Neural progenitor cell (in vitro differentiated cells): ENCODE measurements around the gene NOS1AP. TPM values are rescaled to one million over a fixed set of nuclear protein-coding genes. Genes with fewer than 3 reads are reported as not detected.
A peak's percentile ranks its signal among the peaks of the same experiment; 100 is the strongest.
"Not testable (repeated sequence)": the region's sequence is repeated elsewhere in the genome, so short reads cannot be mapped to it uniquely, and the experiment has no call there.

Experiments used
- DNase-seq: peaks from one replicate; pipeline ENCODE4 v3.0.0-alpha.2; 2016; ENCODE audit warnings: low spot score
- H2AFZ ChIP-seq: fragments of 200-600 bp; sonication (generic); replicated peaks from 2 replicates; pipeline ENCODE4 v1.6.1; 2016; ENCODE audit warnings: antibody characterized with exemption
- H3F3A ChIP-seq: fragments of 200-600 bp; sonication (generic); 2 replicates; pipeline ENCODE4 v1.6.1; 2016; ENCODE audit warnings: antibody characterized with exemption, low read depth
- H3K27ac ChIP-seq: fragments of 200-600 bp; sonication (generic); 2 replicates; pipeline ENCODE4 v1.5.1; 2016; ENCODE audit warnings: mild to moderate bottlenecking
- H3K27me3 ChIP-seq: fragments of 200-600 bp; sonication (generic); 2 replicates; pipeline ENCODE4 v1.6.1; 2016; ENCODE audit warnings: mild to moderate bottlenecking, moderate library complexity
- H3K36me3 ChIP-seq: fragments of 200-600 bp; sonication (generic); 2 replicates; pipeline ENCODE4 v1.5.1; 2016
- H3K4me1 ChIP-seq: fragments of 200-600 bp; sonication (generic); 2 replicates; pipeline ENCODE4 v1.6.1; 2016; ENCODE audit warnings: mixed run types
- H3K4me2 ChIP-seq: fragments of 200-600 bp; sonication (generic); 2 replicates; pipeline ENCODE4 v1.6.1; 2016
- H3K4me3 ChIP-seq: fragments of 200-600 bp; sonication (generic); 2 replicates; pipeline ENCODE4 v1.5.1; 2016
- H3K79me2 ChIP-seq: fragments of 200-600 bp; sonication (generic); 2 replicates; pipeline ENCODE4 v1.6.1; 2016; ENCODE audit warnings: low read depth
- H3K9ac ChIP-seq: fragments of 200-600 bp; sonication (generic); 2 replicates; pipeline ENCODE4 v1.6.1; 2016
- H3K9me3 ChIP-seq: fragments of 200-600 bp; sonication (generic); 2 replicates; pipeline ENCODE4 v1.5.1; 2016; ENCODE audit warnings: low read depth
- H4K20me1 ChIP-seq: fragments of 200-600 bp; sonication (generic); 2 replicates; pipeline ENCODE4 v1.6.1; 2016; ENCODE audit warnings: low read depth
- H3K27ac Mint-ChIP-seq: 3 replicates; pipeline ENCODE4 v1.8.0; 2021; ENCODE audit warnings: mixed read lengths
- H3K27me3 Mint-ChIP-seq: 2 replicates; pipeline ENCODE4 v1.8.0; 2022; ENCODE audit warnings: low read depth, mild to moderate bottlenecking, inconsistent platforms, moderate library complexity, mixed read lengths; ENCODE audit not compliant: insufficient read depth
- H3K36me3 Mint-ChIP-seq: 3 replicates; pipeline ENCODE4 v1.8.0; 2021; ENCODE audit warnings: mixed read lengths
- H3K4me1 Mint-ChIP-seq: 3 replicates; pipeline ENCODE4 v1.8.0; 2021; ENCODE audit warnings: mixed read lengths
- H3K4me3 Mint-ChIP-seq: 3 replicates; pipeline ENCODE4 v1.8.0; 2021; ENCODE audit warnings: mild to moderate bottlenecking, moderate library complexity, mixed read lengths
- H3K9me3 Mint-ChIP-seq: 3 replicates; pipeline ENCODE4 v1.8.0; 2020; ENCODE audit warnings: mixed read lengths
- CTCF ChIP-seq: fragments of 200-600 bp; sonication (generic); IDR thresholded peaks from 2 replicates; pipeline ENCODE4 v1.5.1; 2017; ENCODE audit warnings: antibody characterized with exemption, mild to moderate bottlenecking
- EZH2 ChIP-seq: fragments of 200-600 bp; sonication (generic); IDR thresholded peaks from 2 replicates; pipeline ENCODE4 v1.6.1; 2017; ENCODE audit warnings: antibody characterized with exemption, mild to moderate bottlenecking, moderate library complexity
- EZH2phosphoT487 ChIP-seq: fragments of 200-600 bp; sonication (generic); IDR thresholded peaks from 2 replicates; pipeline ENCODE4 v1.6.1; 2017; ENCODE audit warnings: antibody characterized with exemption
- microRNA counts: library from miRNA; unstranded; fragments of <30 nt; microRNA quantifications from one replicate; lab custom pipeline; 2016
- microRNA-seq: library from miRNA; unstranded; fragments of <30 nt; microRNA quantifications from one replicate; pipeline ENCODE4, GENCODE V29; 2016
- small RNA-seq: library from RNA; depleted of rRNA; stranded (forward); fragments of <200 nt; gene quantifications from one replicate; pipeline ENCODE3, GENCODE V24; 2015
- total RNA-seq: library from RNA; depleted of rRNA; stranded (reverse); fragments of >200 nt; gene quantifications from 2 replicates; pipeline ENCODE4 v1.2.3, GENCODE V29; 2015; ENCODE audit warnings: low replicate concordance

Gene NOS1AP
- total RNA-seq, 1 donor from 2014 or later: 2.4 TPM

DNA sequence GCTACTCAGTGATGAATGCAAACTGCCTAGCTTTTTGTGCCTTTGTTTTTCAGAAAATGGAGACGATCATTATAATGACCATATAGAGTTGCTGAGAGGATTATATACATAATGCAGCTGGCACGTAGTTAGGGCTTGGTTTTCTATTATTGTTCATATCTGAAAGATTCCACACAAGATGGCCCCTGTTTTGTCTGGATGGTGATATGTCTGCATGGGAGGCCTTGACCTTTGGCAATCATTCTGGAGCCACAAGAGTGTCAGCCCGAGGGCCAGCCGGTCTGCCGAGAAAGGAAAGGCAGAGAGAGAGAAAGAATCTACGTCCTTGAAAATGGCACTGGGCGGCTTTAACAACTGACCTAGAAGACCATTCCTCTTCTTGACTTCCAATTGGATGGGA lies 348.2 kb downstream of the NOS1AP start:
- Mint-ChIP-seq H3K4me3 (no peak overlapping the region), H3K4me1 (peaks cover 11% of the 10 kb centered on the region), H3K27me3 (peaks cover 1% of the 10 kb centered on the region), H3K27ac (peak overlapping the region; percentile 34), H3K9me3 (peaks cover 7% of the 10 kb centered on the region), H3K36me3 (no peaks in the 10 kb centered on the region)
- Histone ChIP-seq H3K27me3 (no peaks in the 10 kb centered on the region), H2AFZ (no peak overlapping the region), H4K20me1 (no peaks in the 10 kb centered on the region), H3K9ac (no peak overlapping the region), H3F3A (no peaks in the 10 kb centered on the region), H3K4me1 (no peaks in the 10 kb centered on the region), H3K27ac (no peak overlapping the region), H3K36me3 (no peaks in the 10 kb centered on the region), H3K4me2 (no peak overlapping the region), H3K4me3 (no peak overlapping the region), H3K9me3 (no peaks in the 10 kb centered on the region), H3K79me2 (no peaks in the 10 kb centered on the region)
- DNase-seq: no peak
- TF ChIP-seq CTCF (no peak), EZH2phosphoT487 (no peak), EZH2 (no peak)

GRCh38 chr1:162418584-162418983 lies 349.1 kb downstream of the NOS1AP start:
- not testable (repeated sequence) for H3K27me3 Mint-ChIP-seq, H3K4me2 ChIP-seq, H3K36me3 ChIP-seq, H3K36me3 Mint-ChIP-seq, H3K79me2 ChIP-seq, H4K20me1 ChIP-seq, H3K4me1 ChIP-seq, H3K4me3 ChIP-seq, DNase-seq, H3K9me3 Mint-ChIP-seq, H3K4me3 Mint-ChIP-seq, H3F3A ChIP-seq, H2AFZ ChIP-seq, H3K27me3 ChIP-seq, H3K27ac Mint-ChIP-seq, H3K27ac ChIP-seq, H3K9me3 ChIP-seq, H3K9ac ChIP-seq
- H3K4me1 Mint-ChIP-seq: peaks cover 11% of the 10 kb centered on the region

DNA sequence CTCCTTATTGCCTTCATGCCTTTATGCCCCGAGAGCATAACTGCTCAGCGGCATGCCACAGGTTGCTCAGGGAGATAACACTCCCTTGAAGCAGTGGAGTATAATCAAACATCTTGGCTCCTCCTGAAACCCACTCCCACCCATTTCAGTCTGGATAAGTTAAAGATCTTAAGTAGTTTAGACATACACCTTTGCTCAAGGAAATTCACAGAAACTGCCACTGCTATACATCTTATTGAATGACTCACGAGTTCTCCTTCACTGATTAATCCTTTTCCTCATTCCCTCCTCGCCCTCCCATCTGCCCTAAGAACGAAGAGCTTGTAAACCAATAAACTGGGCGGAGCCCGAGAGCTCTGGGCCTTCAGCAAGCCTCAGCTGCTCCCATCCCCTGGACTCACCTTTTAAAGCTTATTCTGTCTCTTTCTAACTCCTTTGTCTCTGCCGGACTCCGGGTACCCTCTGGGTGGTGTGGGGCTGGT lies 350.0 kb downstream of the NOS1AP start:
- H4K20me1 ChIP-seq, H3K36me3 Mint-ChIP-seq, H3K27ac ChIP-seq, H3K9me3 ChIP-seq, H3K27me3 Mint-ChIP-seq, H2AFZ ChIP-seq, H3K4me2 ChIP-seq, H3K4me1 ChIP-seq, H3K27me3 ChIP-seq, H3K4me3 ChIP-seq, H3K9ac ChIP-seq, DNase-seq, H3K36me3 ChIP-seq, H3K79me2 ChIP-seq, H3F3A ChIP-seq, H3K4me3 Mint-ChIP-seq: not testable (repeated sequence)
- H3K9me3 Mint-ChIP-seq: peaks cover 11% of the 10 kb centered on the region
- peaks cover 11% of the 10 kb centered on the region for H3K4me1 Mint-ChIP-seq
- peak overlapping the region; percentile 38 for H3K27ac Mint-ChIP-seq

MicroRNAs within 50 kb of the gene (microRNA counts, 767-probe panel; counts per million panel counts)
- microRNA hsa-miR-556-3p (lab: Ali Mortazavi, UCI): 460 counts per million, percentile 90 among the panel's probes with 10 or more counts
- 460 counts per million, percentile 90 among the panel's probes with 10 or more counts for microRNA hsa-miR-556-5p (lab: Ali Mortazavi, UCI)

Small RNA genes within 50 kb of the gene (microRNA-seq; reads per million reads assigned to microRNA genes)
- 0.54 reads per million for gene MIR4654
- 11.1 reads per million, percentile 39 among the genes with 10 or more reads in this experiment for gene MIR556

Small RNA genes within 50 kb of the gene (small RNA-seq; reads per million reads assigned to genes)
- gene MIR4654 (0.09 reads per million), gene MIR556 (not detected), gene RNA5SP61 (not detected)

Other genes with a start within 250 kb of the NOS1AP start
- 1.3 and 3.0 TPM in 2 replicates for gene OLFML2B, start 45.8 kb upstream of the NOS1AP start, total RNA-seq